HG03460 (cell line): ENCODE data around the gene FAM24A.
"Not testable (repeated sequence)": the region's sequence is repeated elsewhere in the genome, so short reads cannot be mapped to it uniquely, and the experiment has no call there.

Source experiments
- ATAC-seq: cut with Tn5 transposase; IDR thresholded peaks from one replicate; pipeline ENCODE4 v1.9.1; 2021; ENCODE audit not compliant: unreplicated experiment

The FAM24A gene

GRCh38 chr10:122910310-122910709, at the start of gene FAM24A:
TSS of gene FAM24A (plus strand) at chr10:122910610. CDS start at chr10:122911635, 1,025 bp downstream.
- ATAC-seq: no peak

- ATAC-seq: no peak
Observed at GRCh38 chr10:122861711-122862161, 48.7 kb upstream of the FAM24A start.

- no peak for ATAC-seq
Observed at GRCh38 chr10:122863216-122864193, 46.9 kb upstream of the FAM24A start.

GRCh38 chr10:122864194-122864592, 46.2 kb upstream of the FAM24A start:
- ATAC-seq: no peak

- no peak for ATAC-seq
Observed at GRCh38 chr10:122864901-122865300, 45.5 kb upstream of the FAM24A start.

- ATAC-seq: not testable (repeated sequence)
Observed at GRCh38 chr10:122866757-122867482, 43.5 kb upstream of the FAM24A start.

GRCh38 chr10:122868768-122869167, 41.6 kb upstream of the FAM24A start:
- not testable (repeated sequence) for ATAC-seq

GRCh38 chr10:122871947-122872346, 38.5 kb upstream of the FAM24A start:
- ATAC-seq: not testable (repeated sequence)

- ATAC-seq: no peak
Observed at GRCh38 chr10:122875843-122876466, 34.5 kb upstream of the FAM24A start.

- no peak for ATAC-seq
Observed at GRCh38 chr10:122876467-122876855, 33.9 kb upstream of the FAM24A start.

GRCh38 chr10:122877264-122877663, 33.1 kb upstream of the FAM24A start:
- no peak for ATAC-seq

- peak; percentile 15 for ATAC-seq
Observed at GRCh38 chr10:122878799-122879338, 31.5 kb upstream of the FAM24A start.

GRCh38 chr10:122879339-122880273, 30.8 kb upstream of the FAM24A start, which contains the start of gene FAM24B:
TSS of gene FAM24B (minus strand) at chr10:122879581. CDS start at chr10:122850515, 29,066 bp downstream.
- ATAC-seq: peak; percentile 70

GRCh38 chr10:122882766-122883165, 27.6 kb upstream of the FAM24A start:
- ATAC-seq: no peak

GRCh38 chr10:122884166-122884565, 26.2 kb upstream of the FAM24A start:
- no peak for ATAC-seq

GRCh38 chr10:122894261-122894944, 16.0 kb upstream of the FAM24A start:
- ATAC-seq: no peak

- ATAC-seq: not testable (repeated sequence)
Observed at GRCh38 chr10:122903861-122904260, 6.5 kb upstream of the FAM24A start.

- no peak for ATAC-seq
Observed at GRCh38 chr10:122911889-122912484, 1.6 kb downstream of the FAM24A start.

GRCh38 chr10:122915700-122916099, 5.3 kb downstream of the FAM24A start:
- ATAC-seq: no peak
